Neural progenitor cell (in vitro differentiated cells): ENCODE results near the gene ID1.

Experiments
- CTCF ChIP-seq: fragments of 200-600 bp; sonication (generic); IDR thresholded peaks from 2 replicates; pipeline ENCODE4 v1.5.1; 2017; ENCODE audit warnings: antibody characterized with exemption, mild to moderate bottlenecking
- EZH2 ChIP-seq: fragments of 200-600 bp; sonication (generic); IDR thresholded peaks from 2 replicates; pipeline ENCODE4 v1.6.1; 2017; ENCODE audit warnings: antibody characterized with exemption, mild to moderate bottlenecking, moderate library complexity

DNA sequence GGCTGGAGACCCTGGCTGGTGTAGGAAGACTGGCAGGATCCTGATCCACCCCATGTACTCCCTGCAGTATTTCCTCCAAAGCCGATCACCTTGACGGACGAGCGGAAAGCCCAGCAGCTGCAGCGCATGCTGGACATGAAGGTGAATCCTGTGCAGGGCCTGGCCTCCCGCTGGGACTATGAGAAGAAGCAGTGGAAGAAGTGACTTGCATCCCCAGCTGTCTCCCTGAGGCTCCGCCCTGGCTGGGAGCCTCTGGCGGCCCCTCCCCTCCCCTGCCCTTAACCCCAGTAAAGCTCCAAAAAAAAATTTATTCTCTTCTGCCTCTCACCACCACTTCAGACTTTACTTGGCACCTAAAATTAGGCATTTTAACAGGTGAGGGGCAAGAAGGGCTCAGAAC is 39.6 kb downstream of the ID1 start:
- no peak for TF ChIP-seq CTCF
- no peak for TF ChIP-seq EZH2
